ENCODE data around the gene EPB41L2.
"Not testable (repeated sequence)": the region's sequence is repeated elsewhere in the genome, so short reads cannot be mapped to it uniquely, and the experiment has no call there.

The EPB41L2 gene

DNA sequence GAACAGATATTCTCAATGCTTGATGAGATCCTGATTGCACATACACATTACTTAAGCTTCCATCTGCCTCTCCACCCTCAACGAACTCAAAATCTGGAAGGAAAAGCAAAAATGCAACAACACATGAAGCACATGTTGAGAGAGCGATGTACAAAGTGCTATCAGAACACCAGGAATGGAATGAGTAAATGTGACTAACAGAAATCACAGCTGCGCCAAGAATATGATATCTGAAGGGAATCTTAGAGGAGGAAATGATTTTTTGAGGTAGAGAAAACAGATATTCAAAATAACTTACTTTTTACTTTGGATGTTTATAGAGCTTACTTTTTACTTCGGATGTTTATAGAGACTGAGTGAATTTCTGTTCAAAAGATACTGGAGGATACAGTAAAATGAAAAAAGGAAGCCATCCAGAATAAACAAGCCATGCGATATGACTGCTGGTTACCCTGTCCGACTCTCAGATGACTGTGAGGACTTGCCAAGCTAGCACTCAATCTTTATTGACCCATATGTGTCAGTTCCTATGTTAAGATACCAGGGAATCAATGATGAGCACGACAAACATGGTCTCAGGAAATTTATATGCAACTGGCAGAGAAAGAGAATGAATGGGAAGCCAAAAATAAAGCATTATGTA, 133.9 kb downstream of the EPB41L2 start:
- TF ChIP-seq, protein P1, sequence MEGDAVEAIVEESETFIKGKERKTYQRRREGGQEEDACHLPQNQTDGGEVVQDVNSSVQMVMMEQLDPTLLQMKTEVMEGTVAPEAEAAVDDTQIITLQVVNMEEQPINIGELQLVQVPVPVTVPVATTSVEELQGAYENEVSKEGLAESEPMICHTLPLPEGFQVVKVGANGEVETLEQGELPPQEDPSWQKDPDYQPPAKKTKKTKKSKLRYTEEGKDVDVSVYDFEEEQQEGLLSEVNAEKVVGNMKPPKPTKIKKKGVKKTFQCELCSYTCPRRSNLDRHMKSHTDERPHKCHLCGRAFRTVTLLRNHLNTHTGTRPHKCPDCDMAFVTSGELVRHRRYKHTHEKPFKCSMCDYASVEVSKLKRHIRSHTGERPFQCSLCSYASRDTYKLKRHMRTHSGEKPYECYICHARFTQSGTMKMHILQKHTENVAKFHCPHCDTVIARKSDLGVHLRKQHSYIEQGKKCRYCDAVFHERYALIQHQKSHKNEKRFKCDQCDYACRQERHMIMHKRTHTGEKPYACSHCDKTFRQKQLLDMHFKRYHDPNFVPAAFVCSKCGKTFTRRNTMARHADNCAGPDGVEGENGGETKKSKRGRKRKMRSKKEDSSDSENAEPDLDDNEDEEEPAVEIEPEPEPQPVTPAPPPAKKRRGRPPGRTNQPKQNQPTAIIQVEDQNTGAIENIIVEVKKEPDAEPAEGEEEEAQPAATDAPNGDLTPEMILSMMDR (conservative IDR thresholded peaks at IDR 0.05), result no peak
- H3K27ac ChIP-seq, result no peak overlapping the region

DNA sequence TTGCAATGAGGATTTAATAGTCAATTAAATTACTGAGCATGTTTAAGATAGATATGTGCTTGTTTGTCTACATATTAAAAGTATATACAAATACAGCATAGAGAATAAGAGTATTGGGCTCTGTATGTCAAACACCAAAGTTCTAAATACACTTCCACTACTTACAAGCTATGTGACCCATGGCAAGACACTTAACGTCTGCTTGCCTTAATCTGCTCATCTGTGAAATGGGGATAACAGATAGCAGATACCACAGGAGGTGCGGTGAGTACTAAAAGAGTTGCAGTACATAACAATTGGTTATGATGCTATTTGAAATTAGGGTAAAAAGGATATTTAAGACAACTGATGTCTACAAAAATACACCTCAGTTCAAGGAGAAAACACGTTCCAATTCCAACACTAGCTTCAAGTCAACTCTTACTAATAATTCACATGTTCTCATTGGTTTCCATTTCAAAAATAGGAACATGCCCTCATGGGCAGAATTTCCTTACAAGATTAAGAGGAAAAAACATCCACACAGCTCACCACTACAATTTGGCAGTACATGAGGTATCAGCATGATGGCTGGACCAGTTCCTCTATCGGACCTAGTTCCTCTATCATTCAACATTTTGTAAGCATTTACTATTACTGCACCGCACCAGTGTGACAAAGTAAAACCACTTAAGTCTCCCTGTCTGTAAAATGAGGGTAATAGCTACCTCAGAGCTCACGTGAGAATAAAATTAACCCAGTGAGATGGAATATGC, 134.7 kb downstream of the EPB41L2 start:
- TF ChIP-seq, protein P1 (conservative IDR thresholded peaks at IDR 0.05), result no peak
- no peak overlapping the region for H3K27ac ChIP-seq

DNA sequence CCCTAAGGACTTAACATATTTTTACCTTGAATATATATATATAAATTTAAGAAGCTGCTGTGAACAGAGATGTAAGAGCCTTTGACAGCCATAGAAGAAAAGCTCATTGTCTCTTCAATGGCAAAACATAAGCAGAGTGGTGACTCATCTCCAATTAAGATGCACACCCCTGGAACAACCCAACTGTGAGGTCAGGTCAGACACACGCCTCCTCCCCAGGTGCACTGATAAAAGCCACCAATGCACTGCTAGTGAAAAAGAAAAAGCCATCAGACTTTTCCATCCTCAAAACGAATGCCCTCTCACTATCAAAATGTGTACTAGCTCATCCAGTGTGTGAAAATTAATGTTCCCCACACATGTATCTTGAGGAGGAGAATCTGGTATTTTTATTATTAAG, 135.7 kb downstream of the EPB41L2 start:
- TF ChIP-seq, protein P1 (conservative IDR thresholded peaks at IDR 0.05), result no peak
- H3K27ac ChIP-seq, result no peak overlapping the region

DNA sequence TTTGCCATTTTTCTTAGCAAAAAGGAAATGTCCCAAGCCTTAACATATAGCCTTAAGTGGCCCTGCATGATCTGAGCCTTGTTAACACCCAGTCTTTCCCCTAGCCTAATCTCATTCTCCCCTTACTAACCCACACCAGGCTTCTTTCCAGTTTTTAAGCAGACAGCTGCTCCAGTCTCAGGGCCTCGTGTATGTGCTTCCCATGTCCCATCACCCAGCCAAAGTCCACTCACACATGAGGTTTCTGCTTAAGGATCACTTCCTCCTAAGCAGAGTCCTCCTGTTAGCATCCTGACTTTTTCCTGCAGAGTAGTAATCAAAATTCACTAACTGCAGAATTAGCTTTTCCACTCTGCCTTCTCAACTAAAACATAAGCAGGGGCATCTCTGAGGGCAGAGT, 139.7 kb downstream of the EPB41L2 start:
- TF ChIP-seq, protein P1 (conservative IDR thresholded peaks at IDR 0.05), result no peak
- no peak overlapping the region for H3K27ac ChIP-seq

DNA sequence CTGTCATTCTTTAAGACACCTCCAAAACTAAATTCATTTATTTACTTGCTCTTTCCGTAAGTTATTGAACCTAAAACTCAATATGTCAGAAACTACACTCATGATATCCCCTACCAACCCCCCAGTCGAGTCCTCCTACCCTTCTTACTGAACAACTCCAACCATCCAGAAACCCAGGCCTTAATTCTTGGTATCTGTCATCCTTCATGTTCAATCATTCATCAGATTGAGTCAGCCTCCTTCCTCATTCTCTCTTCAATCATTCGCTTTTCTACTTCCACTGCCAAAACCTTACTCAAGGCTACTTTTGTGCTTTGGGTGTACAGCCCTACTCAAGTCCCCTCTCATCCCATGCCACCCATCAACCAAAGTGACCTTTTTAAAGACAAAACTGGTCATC, 140.1 kb downstream of the EPB41L2 start:
- H3K27ac ChIP-seq, result no peak overlapping the region
- TF ChIP-seq, protein P1 (conservative IDR thresholded peaks at IDR 0.05), result no peak

DNA sequence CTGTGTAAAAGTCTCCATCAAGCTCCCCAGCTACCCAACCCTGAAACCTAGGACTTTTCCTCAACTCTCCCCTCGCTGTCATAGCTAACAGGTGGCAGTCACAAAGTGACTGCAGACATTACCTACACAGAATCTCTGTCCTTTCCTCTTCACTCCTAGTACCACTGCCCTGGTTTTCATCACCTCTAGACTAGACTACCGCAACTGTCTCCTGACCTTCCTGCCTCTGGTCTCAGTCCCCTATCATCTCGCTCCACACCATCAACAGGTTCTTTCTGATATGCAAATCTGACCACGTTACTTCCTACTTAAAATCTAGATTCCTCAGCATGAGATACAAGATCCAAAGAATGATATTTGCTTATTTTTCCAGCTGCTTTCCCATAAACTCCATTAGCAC, 142.1 kb downstream of the EPB41L2 start:
- no peak overlapping the region for H3K27ac ChIP-seq
- TF ChIP-seq, protein P1 (conservative IDR thresholded peaks at IDR 0.05), result no peak

DNA sequence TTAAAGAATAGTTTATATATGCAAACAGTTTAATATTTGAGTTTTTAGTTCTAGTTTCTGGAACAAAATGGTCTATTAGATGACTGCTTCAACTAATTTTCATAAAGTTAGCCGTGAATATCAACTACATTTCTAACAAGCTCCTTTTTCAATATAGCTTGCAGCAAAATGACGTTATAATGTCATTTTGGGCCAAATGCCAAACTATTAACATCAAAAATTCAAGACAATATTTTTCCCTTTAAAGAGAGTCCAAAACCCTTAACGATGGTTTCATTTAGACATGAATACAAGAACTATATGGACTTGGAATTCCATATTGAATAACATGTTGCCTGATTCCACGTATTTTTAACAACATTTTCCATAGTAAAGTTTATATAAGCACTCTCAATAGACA, 144.9 kb downstream of the EPB41L2 start:
- TF ChIP-seq, protein P1 (conservative IDR thresholded peaks at IDR 0.05), result no peak
- H3K27ac ChIP-seq, result no peak overlapping the region

DNA sequence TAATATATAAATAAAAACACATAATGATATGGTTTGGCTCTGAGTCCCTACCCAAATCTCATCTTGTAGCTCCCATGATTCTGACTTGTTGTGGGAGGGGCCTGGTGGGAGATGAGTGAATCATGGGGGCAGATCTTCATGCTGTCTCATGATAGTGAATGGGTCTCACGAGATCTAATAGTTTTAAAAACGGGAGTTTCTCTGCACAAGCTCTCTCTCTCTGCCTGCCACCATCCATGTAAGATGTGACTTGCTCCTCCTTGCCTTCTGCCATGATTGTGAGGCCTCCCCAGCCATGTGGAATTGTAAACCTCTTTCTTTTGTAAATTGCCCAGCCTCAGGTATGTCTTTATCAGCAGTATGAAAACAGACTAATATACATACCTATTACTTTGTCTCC, 147.4 kb downstream of the EPB41L2 start:
- H3K27ac ChIP-seq, result not testable (repeated sequence)

All from VCaP (cell line).